GM10248 (cell line): ENCODE data around the gene SHISA5.

Experiments used
- CTCF ChIA-PET: fragments of 300-600 bp; sonication (Branson Sonifier 250); formaldehyde crosslinking; extraction: SDS; loops from one replicate; lab custom pipeline; 2021; ENCODE audit warnings: antibody characterized with exemption; lab: Yijun Ruan, JAX
- POLR2A ChIA-PET: fragments of 350-650 bp; sonication (Branson Sonifier 250); formaldehyde crosslinking; extraction: SDS; loops from one replicate; lab custom pipeline; 2020; ENCODE audit warnings: antibody characterized with exemption; lab: Yijun Ruan, JAX
- DNase-seq: peaks from one replicate; pipeline ENCODE4 v3.0.0; 2012; ENCODE audit errors: extremely low spot score
- TF ChIP-seq, protein P1 (sequence below): IDR thresholded peaks from 2 replicates; pipeline ENCODE4 v1.5.1; 2012; ENCODE audit warnings: mild to moderate bottlenecking, low read depth; ENCODE audit errors: extremely low read depth, missing control alignments, control extremely low read depth

The SHISA5 gene

DNA sequence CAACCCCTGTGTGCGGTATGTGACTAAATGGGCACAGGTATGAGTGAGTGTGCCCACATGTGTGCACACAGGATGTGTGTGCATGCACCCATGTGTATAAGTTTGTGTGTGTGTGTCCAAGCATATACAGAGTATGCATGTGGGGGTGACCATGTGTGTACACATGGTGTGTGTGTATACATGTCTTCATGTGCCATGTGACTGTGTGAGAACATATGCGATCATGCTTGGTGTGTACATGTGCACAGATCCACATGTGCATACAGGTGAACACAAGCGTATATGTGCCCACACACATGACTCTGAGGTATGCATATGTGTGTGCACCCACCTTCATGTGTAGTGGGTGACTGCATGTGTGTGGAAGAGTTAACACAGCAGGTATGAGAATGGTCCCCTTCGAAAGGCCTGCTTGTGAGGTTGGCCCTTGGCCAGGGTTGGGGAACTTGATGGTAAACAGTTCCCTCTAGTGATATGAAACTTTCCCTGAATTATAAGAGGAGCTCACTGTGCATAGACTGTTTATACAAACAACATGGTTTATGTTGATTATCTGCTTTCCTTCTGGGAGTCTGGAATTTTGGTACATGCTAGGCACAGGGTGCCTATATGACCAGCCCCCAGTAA is 42.3 kb upstream of the SHISA5 start:
- CTCF ChIA-PET: interaction anchor here (1.5 to 4.4 kb wide), 3 partner anchors 13 to 89 kb away, joined by 3 to 34 read pairs (median 7); no protein-coding TSS in a partner anchor
- DNase-seq: no peak
- POLR2A ChIA-PET: no interaction called here
- TF ChIP-seq, protein P1, sequence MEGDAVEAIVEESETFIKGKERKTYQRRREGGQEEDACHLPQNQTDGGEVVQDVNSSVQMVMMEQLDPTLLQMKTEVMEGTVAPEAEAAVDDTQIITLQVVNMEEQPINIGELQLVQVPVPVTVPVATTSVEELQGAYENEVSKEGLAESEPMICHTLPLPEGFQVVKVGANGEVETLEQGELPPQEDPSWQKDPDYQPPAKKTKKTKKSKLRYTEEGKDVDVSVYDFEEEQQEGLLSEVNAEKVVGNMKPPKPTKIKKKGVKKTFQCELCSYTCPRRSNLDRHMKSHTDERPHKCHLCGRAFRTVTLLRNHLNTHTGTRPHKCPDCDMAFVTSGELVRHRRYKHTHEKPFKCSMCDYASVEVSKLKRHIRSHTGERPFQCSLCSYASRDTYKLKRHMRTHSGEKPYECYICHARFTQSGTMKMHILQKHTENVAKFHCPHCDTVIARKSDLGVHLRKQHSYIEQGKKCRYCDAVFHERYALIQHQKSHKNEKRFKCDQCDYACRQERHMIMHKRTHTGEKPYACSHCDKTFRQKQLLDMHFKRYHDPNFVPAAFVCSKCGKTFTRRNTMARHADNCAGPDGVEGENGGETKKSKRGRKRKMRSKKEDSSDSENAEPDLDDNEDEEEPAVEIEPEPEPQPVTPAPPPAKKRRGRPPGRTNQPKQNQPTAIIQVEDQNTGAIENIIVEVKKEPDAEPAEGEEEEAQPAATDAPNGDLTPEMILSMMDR: no peak

DNA sequence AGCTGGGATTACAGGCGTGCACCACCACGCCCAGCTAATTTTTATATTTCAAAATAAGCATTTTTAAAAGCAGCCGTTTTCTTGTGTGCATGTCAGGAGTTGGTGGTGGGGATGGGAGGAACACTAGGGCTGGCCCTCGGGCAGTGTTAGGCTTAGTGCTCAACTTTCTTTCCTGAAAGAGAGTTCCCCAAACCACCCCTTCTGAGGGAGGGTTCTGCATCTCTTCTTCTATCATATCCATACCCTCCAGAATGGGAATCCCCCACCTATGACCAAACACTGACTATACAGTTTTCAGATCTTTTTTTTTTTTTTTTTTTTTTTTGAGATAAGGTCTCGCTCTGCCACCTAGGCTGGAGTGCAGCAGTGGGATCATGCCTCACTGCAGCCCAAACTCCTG is 40.2 kb upstream of the SHISA5 start:
- TF ChIP-seq, protein P1: no peak
- CTCF ChIA-PET: interaction anchor here (1.4 to 2.0 kb wide), 4 partner anchors 12 to 143 kb away, joined by 4 to 10 read pairs (median 7); partner anchors contain the start of gene PFKFB4
- POLR2A ChIA-PET: no interaction called here
- DNase-seq: no peak

DNA sequence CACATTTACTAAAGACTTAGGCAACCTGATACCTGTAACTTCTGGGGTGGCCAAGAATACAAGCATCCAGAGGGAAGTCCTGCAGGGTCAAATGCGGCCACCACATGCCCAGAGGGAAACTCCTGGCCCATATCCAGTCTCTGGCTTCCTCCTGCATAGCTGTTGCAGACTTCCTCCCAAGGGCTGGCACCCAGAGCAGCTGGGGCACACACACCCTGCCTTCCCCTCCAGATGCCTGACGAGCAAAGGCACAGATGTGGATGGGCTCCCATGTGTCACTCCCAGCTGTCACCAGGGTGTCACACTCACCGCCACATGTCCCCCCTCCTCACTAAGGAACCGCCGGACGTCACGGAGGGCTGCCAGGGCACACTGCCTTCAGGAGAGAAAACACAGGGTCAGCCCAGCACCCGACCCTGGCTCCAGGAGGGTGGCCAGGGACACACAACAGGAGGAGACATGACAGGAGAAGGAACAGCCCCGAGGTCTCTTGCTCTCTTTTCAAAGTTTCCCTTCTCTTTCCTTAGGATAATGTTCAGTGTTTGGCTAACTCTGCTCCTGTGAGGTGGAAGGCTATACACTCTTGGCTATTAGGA is 39.4 kb upstream of the SHISA5 start:
- DNase-seq: no peak
- ChIA-PET POLR2A (no interaction called here), CTCF (interaction anchor here (2.0 kb wide), 1 partner anchor 108 kb away, joined by 8 read pairs; no protein-coding TSS in a partner anchor)
- TF ChIP-seq, protein P1: no peak

DNA sequence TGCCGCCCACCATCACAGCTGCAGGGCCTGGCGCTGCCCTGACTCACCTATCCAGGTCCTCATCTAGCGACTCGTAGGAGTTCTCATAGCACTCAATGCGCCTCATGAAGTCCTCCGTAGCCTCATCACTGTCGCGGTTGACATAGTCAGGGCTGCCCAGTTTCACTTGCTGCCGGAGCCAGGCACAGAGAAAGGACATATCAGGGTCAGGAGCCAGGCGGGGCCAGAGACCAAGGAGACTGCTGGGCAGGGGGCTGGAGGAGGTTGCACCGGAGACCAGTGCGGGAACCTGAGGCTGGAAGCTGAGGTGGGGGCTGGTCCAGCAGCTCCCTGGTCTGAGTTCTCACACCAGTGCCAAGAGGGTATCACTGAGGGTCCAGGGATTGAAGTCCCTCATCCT is 34.5 kb upstream of the SHISA5 start:
- DNase-seq: no peak
- ChIA-PET POLR2A (no interaction called here), CTCF (no interaction called here)
- TF ChIP-seq, protein P1: no peak

DNA sequence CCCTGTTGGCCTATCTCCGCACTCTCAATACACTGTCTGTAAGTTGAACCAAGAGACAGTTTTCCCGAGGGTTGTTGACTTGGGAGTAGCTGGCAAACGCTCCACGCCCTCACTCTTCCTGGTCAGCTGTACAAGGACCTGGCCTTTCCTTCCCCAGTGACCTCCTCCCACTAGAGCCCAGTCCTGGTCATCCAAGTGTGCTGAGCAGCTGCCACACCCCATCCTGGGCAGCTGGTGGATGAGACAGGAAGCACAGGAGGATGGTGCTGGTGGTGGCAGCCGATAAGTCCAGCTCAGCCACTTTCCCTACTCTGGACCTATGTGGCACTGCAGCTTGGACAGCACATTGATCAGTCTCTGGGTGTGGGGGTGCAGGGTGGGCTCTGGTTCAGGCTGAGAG is 32.8 kb upstream of the SHISA5 start:
- TF ChIP-seq, protein P1: no peak
- ChIA-PET CTCF (interaction anchor here (0.5 to 1.8 kb wide), 5 partner anchors 13 to 136 kb away, joined by 3 to 7 read pairs (median 3); no protein-coding TSS in a partner anchor), POLR2A (no interaction called here)
- DNase-seq: no peak

DNA sequence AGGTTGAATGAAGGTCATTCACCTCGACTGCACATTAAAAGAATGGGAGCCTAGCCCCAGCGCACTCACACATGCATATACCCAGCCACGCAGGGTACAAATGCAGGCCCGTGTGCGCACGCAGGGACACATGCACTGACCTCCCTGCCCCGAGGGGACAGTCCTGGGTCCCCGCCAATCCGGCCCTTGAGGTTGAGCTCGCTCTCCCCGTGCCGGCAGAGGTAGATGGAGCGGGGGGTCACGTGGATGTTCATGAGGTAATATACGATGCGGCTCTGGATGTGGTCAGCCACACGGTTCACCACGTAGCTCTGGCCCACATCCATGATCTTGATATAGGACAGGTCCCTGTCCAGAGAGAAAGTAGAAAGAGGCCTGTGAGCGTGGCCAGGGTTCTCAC is 32.1 kb upstream of the SHISA5 start:
- ChIA-PET POLR2A (interaction anchor here (0.5 kb wide), 1 partner anchor 27 kb away, joined by 4 read pairs; no protein-coding TSS in a partner anchor), CTCF (interaction anchor here (0.5 to 1.8 kb wide), 5 partner anchors 13 to 101 kb away, joined by 3 to 7 read pairs (median 3); no protein-coding TSS in a partner anchor)
- TF ChIP-seq, protein P1: no peak
- no peak for DNase-seq
